GM19455 (cell line): ENCODE measurements around the gene ASIC3.

Source experiments
- ATAC-seq: cut with Tn5 transposase; IDR thresholded peaks from one replicate; pipeline ENCODE4 v1.9.1; 2021; ENCODE audit not compliant: unreplicated experiment

Gene ASIC3

GRCh38 chr7:151085329-151085690, 37.0 kb downstream of the ASIC3 start:
- no peak for ATAC-seq

DNA sequence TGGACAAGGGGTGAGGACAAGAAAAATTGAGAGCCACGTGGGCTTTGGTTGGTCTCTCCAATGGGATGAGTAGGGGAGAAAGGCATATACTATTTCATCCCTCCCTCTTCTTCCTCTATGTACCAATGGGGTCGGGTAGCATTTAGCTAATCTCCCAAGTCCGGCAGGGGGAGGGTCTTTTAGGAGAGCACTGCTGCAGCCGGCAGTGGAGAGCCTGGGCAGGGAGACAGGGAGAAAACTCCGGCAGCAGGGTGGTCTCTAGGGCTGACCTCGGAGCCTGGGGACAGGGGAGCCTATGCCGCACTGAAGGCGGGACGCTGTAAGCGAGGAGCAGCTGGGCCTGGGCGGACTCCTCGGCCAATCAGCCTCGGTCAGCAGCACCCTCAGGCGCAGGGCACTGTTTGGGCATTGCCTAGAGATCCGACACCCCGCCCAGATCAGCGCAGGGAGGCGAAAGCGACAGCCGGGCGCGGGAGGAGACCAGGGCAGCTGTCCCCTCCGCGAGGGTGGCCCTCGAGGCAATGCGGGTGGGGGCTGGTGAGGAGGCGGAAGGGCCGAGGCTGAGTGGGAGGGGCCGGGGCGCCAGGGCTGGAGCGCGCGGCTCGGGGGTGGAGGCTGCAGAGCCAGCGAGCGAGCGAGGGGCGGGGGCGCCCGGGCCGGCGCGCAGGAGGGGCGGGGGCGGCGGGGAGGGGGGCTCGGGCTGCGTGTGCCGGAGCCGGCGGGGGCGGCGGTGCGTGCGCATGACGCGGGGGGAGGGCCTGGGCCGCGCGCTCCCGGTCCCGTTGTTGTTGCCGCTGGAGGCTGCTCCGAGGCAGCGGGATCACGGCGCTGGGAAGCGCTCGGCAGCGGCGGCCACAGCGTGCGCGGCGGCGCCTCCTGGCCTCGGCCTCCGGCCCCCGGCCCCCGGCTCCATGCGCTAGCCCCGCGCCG, 37.6 kb downstream of the ASIC3 start, which contains the start of gene AGAP3:
TSS of gene AGAP3 (plus strand) at position 785 of the 930 bp plus-strand sequence. CDS start 267 bp downstream, outside the sequence.
- peak; percentile 34 for ATAC-seq

DNA sequence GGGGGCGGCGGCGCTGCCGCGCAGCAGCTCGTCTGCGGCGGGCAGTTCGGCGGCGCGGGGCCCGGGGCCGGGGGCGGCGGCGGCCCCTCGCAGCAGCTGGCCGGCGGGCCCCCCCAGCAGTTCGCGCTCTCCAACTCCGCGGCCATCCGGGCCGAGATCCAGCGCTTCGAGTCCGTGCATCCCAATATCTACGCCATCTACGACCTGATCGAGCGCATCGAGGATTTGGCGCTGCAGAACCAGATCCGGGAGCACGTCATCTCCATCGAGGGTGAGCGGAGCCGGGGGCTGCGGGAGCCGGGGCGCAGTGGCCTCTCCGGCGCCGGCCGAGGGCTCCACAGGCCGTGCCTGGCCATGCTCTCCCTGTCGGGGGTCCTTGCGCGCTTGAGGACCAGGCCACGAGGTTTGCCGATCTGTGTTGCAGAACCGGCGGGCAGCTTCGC, 38.5 kb downstream of the ASIC3 start:
- ATAC-seq, result no peak

GRCh38 chr7:151087245-151088018, 39.1 kb downstream of the ASIC3 start:
- ATAC-seq, result no peak

- no peak for ATAC-seq
Measured at GRCh38 chr7:151088019-151088855, 39.9 kb downstream of the ASIC3 start.

DNA sequence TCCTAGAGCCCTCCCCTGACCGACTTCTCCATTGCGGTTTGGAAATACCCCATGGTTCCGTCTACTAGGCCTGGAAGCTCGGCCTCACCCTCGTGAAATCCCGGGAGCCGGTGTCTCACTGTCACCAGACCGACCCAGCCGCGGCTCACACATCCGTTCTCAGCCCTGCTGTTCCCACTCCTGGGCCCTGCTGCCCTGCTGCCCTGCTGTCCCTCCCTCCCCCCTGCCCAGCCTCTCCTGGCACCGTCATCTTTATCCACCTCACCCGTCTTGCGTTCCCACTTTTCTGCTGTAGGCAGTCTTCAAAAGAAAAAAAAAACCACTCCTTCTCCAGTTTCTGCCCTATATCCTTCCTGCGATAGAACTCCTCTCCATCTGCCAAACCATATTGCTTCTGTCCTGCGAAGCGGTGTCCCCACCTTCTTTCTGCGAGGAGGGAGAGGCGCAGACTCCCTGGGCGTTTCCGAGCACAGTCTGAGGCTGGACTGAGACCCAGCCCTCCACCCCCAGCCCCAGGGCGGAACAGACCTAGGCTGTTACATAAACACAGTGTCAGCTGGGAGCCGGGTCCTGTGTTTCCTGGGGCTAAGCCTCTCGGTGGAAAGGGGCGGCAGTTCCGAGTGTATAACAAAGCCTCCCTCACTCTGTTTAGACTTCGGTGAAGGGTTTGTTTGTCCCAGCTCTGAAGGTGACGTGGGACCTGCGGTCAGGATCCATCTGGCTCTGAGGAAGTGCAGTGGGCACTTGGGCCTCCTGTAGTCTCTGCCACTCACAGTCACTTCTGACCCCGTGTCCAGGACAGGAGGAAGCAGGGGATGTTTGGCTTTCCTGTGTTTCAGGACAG, 40.7 kb downstream of the ASIC3 start:
- no peak for ATAC-seq

GRCh38 chr7:151089893-151090730, 41.8 kb downstream of the ASIC3 start:
- ATAC-seq, result no peak

GRCh38 chr7:151091003-151091402, 42.7 kb downstream of the ASIC3 start:
- no peak for ATAC-seq

DNA sequence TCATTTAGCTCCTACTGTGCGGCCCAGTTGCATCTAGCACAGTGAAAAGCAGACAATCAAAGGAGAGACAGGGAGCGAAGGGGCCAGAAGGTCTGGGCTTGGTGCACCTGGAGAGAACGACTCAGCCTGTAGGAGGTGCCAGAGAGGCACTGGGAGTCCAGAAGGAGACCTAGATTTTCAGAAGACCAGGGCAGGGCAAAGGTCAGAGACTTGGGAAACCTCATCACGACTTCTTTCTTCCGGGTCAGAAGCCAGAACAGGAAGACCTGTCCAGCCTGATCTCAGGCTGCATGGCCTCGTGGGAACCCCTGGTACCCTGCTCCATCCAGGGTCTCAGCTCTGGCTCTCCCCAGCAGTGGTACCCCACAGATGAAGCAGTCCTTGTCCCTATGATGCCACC, 43.1 kb downstream of the ASIC3 start:
- ATAC-seq, result no peak

GRCh38 chr7:151091988-151092387, 43.7 kb downstream of the ASIC3 start:
- ATAC-seq, result no peak

- no peak for ATAC-seq
Measured at GRCh38 chr7:151093748-151094147, 45.4 kb downstream of the ASIC3 start.

GRCh38 chr7:151094675-151095074, 46.3 kb downstream of the ASIC3 start:
- ATAC-seq, result no peak

- no peak for ATAC-seq
Measured at GRCh38 chr7:151095123-151095797, 46.9 kb downstream of the ASIC3 start.

- no peak for ATAC-seq
Measured at GRCh38 chr7:151095828-151096475, 47.6 kb downstream of the ASIC3 start.

DNA sequence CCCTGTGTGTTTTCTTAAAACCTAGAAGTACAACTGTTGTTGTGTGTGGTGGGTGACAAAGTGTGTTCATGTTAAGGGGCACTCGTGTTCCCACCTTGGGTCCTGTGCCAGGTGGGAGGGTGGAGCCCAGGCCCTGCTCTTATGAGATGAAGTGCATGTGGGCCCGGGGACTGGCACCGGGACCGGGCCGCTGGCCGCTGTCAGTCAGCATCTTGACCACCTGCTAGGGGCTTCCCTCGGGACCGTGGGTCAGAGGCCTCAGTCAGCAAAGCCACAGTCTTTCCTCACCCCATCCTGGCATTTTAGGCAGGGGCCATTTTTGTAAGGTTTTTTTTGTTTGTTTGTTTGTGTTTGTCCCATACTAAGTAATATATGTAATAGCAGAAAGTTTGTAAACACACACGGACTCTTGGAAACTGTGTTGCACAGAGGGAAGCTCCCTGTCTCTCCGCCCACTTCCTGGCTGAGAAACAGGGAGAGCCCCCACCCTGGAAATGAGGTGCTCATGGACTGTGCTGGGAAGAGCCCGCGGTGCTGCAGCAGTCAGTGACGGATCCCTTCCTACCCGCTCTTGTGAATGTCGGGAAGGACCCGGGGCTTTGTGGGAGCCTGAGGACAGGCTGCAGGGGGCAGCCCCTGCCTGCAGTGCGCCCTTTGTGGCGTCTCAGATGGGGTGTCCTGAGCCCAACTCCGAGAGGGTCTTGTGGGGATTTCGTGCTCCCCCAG, 51.3 kb downstream of the ASIC3 start:
- ATAC-seq, result no peak

DNA sequence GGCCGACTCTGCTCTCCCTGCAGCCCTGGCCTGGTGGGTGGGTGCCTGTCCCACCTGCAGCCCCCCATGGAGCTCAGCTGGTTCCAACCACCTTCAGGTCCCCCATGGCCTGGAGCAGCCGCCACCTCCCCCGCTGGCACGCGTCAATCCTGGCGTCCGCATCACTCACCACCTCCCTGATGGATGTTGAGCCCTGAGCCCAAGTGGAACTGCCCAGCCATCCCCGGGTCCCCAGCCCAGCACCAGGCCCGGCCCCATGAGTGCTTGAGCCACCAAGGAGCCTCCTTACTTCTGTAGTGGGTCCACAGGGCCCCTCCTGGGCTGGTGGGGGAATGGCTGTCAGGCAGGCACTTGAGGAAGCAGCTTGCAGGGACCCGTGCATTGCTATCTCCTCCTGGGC, 52.6 kb downstream of the ASIC3 start:
- no peak for ATAC-seq

DNA sequence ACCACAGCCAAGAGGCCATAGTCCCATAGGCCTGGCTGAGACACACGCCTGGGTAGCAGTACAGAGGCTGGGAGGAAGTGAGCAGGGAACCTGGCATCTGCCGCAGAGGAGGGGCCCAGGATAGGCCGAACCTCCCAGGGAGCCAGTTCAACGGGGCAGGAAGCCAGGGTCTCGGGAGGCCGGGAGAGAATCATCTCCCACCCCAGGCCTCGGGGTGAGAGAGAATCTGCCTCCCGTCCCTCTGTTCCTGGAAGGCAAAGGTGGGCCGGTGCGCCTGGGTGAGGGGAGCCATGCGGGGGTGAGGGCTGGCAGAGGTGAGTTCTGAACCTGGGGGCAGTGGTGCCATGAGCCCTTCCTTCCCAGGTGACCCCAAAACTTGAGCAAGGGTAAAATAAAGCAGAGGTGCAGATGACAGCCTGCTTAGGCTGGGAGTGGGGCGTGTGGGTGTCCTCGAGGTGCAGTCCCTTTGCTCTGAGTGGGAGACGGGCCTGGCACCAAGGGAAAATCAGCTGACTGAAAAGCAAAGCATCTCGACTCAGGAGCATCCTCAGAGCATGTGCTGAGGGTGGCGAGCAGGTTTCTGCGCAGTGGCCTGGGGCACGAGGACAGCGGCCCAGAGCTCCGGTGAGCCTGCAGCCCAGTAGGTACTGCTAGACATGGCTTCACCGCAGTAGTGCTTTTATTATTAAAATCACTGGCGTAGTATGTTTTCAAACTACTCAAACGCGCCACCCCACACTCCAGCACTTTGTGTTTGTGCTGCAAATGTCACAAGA, 53.5 kb downstream of the ASIC3 start:
- no peak for ATAC-seq
